NCI-H510A treated with DMSO at 0.1 percent for 48 hours (cell line): ENCODE results near the gene NAT9.

Experiments used
- DNase-seq: peaks from one replicate; lab custom pipeline; 2025; lab: John Stamatoyannopoulos, UW

The NAT9 gene

DNA sequence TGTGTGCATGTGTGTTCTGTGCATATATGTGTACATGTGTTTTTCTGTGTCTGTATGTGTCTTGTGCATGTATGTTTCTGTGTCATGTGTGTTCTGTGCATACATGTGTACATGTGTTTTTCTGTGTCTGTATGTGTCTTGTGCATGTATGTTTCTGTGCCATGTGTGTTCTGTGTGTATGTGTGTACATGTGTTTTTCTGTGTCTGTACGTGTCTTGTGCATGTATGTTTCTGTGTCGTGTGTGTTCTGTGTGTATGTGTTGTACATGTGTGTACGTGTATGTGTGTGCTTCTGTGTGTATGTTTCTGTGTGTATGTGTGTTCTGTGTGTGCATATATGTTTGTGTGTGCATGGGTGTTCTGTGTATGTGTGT lies 47.5 kb downstream of the NAT9 start:
- DNase-seq: no peak

DNA sequence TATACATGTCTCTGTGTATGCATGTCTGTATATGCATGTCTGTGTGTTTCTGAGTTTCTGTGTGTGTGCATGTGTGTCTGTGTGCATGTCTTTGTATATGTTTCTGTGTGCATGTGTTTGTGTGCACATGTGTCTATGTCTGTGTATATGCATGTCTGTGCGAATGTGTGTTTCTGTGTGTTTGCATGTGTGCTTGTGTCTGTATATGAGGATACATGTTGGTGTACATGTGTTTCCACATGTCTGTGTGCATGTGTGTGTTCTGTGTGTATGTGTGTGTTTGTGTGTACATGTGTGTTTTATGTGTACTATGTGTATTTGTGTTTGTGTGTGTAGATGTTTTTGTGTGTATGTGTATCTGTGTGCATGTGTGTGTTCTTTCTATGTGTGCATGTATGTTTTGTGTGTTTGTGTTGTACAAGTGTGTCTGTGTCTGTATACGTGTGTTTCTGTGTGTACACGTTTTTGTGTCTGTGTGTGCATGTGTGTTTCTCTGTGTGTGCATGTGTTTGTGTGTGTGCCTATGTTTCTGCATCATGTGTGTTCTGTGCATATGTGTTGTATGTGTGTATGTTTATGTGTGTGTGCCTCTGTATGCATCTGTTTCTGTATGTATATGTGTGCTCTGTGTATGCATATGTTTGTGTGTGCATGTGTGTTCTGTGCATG lies 48.0 kb downstream of the NAT9 start:
- DNase-seq: no peak

DNA sequence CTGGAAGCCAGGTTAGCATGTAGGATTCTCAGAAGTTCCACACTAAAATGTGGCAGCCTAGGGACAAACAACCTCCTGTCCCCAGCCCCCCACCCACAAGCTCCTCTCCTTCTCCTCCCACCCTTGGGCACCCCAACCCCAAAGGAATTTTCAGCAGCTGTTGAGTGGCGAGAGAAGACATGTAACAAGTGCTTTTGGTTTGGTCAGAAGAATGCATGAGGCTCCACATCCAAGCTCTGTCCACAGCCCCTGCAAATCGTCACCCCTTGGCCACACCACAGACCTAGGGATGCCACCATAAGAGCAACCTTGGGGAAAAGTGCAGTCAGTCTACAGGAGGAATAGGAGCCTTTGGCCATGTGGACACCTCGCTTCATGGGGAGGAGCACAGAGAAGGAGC lies 51.0 kb downstream of the NAT9 start:
- no peak for DNase-seq

DNA sequence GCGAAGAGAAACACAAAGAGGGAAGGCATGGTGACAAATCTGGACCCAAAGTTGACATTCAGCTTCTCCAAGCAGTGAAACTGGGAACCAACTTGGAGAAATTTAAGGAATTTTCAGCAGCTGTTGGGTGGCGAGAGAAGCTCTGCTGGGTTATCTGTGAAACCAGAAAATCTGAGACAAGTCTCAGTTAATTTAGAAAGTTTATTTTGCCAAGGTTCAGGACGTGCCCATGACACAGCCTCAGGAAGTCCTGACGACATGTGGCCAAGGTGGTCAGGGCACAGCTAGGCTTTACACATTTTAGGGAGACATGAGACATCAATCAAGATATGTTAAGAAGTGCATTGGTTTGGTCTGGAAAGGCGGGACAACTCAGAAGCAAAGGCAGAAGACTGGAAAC lies 52.3 kb downstream of the NAT9 start:
- DNase-seq: no peak

DNA sequence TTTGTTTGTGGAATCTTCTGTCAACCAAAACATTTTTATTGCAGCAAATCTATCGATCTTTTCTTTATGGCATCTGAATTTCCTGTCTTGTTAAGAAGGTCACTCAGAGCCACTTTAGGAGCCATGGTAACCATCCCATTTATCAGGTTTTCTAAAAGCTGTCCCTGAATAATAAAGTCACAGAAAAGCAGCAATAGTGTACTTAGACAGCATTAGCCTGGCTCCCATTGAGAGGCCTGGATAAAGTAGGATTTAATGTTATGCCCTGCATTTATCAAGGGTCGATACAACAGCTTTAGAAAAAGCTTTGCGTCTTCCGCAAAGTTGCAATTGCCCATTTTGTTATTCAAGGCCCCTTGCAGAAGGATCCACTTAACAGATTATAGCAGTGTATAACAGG lies 53.4 kb downstream of the NAT9 start:
- no peak for DNase-seq
